ENCODE measurements around the gene KCNIP1. TPM values are rescaled to one million over a fixed set of nuclear protein-coding genes. Genes with fewer than 3 reads are reported as not detected.

Gene KCNIP1
- total RNA-seq, 1 experiment from 2014 or later, result not detected

- no peaks in the 10 kb centered on the region for H3K9me2 ChIP-seq (ENCODE audit: insufficient read depth)
- H2AFZ ChIP-seq (ENCODE audit: low read depth, low read length, poor library complexity, severe bottlenecking), result no peak overlapping the region
- H3K9me3 ChIP-seq (ENCODE audit: control insufficient read depth in 1 of 2, insufficient read depth in 1 of 2, low read depth in 1 of 2, low read length in 2 of 2), result no peaks in the 10 kb centered on the region
- H3K4me1 ChIP-seq (ENCODE audit: control insufficient read depth in 1 of 2, insufficient read depth in 2 of 2, low read length in 2 of 2), result no peaks in the 10 kb centered on the region
- H3K79me2 ChIP-seq (ENCODE audit: insufficient read depth, low read length), result no peaks in the 10 kb centered on the region
- ChIA-PET RAD21 (ENCODE audit: low non-redundant PET in 1 of 2, low total read pairs in 2 of 2, uncharacterized antibody in 2 of 2, unreplicated experiment in 2 of 2) (no interaction called here), POLR2A (no interaction called here), CTCF (no interaction called here)
- DNase-seq (ENCODE audit: low read depth, low spot score) (no peak), ATAC-seq (no peak)
- no TSS peak for BruUV-seq (replicated peaks)
- no peaks in the 10 kb centered on the region for H4K20me1 ChIP-seq (ENCODE audit: insufficient read depth)
- no peak overlapping the region for H3K4me2 ChIP-seq (ENCODE audit: low read length)
- H3K9ac ChIP-seq (ENCODE audit: low read length), result no peak overlapping the region
- no peaks in the 10 kb centered on the region for H3K36me3 ChIP-seq (ENCODE audit: control insufficient read depth in 1 of 2, insufficient read depth in 2 of 2, low read length in 2 of 2)
- no peak overlapping the region for H3K4me3 ChIP-seq (replicated peaks in 1 of 2; ENCODE audit: low read depth in 1 of 2, low read length in 2 of 2)
- intact Hi-C loops (cut with micrococcal nuclease), result no loop called here
- peaks cover 11% of the 10 kb centered on the region; the same call in 1 of the 2 replicates for H3K27me3 ChIP-seq (ENCODE audit: insufficient read depth, low read length)
- TF ChIP-seq POLR2A (IDR thresholded peaks at IDR 0.05; ENCODE audit: borderline replicate concordance, extremely low read depth, insufficient read depth, insufficient read length) (no peak), ELF1 (IDR thresholded peaks at IDR 0.05; ENCODE audit: borderline replicate concordance, low read depth) (no peak), TCF7L2 (IDR thresholded peaks at IDR 0.05; ENCODE audit: borderline replicate concordance, extremely low read depth, insufficient read depth, insufficient read length) (no peak), EZH2 (IDR thresholded peaks at IDR 0.05) (no peak), REST (IDR thresholded peaks at IDR 0.05; ENCODE audit: low read depth) (no peak), YY1 (IDR thresholded peaks at IDR 0.05; ENCODE audit: extremely low read depth, insufficient replicate concordance, low read depth, low read length) (no peak), FOSL1 (IDR thresholded peaks at IDR 0.05; ENCODE audit: low read depth) (no peak)
- TF ChIP-seq, protein P1, sequence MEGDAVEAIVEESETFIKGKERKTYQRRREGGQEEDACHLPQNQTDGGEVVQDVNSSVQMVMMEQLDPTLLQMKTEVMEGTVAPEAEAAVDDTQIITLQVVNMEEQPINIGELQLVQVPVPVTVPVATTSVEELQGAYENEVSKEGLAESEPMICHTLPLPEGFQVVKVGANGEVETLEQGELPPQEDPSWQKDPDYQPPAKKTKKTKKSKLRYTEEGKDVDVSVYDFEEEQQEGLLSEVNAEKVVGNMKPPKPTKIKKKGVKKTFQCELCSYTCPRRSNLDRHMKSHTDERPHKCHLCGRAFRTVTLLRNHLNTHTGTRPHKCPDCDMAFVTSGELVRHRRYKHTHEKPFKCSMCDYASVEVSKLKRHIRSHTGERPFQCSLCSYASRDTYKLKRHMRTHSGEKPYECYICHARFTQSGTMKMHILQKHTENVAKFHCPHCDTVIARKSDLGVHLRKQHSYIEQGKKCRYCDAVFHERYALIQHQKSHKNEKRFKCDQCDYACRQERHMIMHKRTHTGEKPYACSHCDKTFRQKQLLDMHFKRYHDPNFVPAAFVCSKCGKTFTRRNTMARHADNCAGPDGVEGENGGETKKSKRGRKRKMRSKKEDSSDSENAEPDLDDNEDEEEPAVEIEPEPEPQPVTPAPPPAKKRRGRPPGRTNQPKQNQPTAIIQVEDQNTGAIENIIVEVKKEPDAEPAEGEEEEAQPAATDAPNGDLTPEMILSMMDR (IDR thresholded peaks at IDR 0.05 in 2 of 3, conservative IDR thresholded peaks at IDR 0.05 in 1 of 3; ENCODE audit: borderline replicate concordance in 1 of 3, insufficient read depth in 1 of 3, low read depth in 2 of 3, low read length in 2 of 3), result no peak
- H3K27ac ChIP-seq (ENCODE audit: low read depth, low read length), result no peak overlapping the region
Measured at GRCh38 chr5:170656346-170656745, 152.5 kb downstream of the KCNIP1 start.
